NK-92 (cell line): ENCODE data around the gene RASSF7.
A peak's percentile ranks its signal among the peaks of the same experiment; 100 is the strongest.

Experiments used
- DNase-seq: peaks from one replicate; lab custom pipeline; 2025; ENCODE audit not compliant: unreplicated experiment; lab: John Stamatoyannopoulos, UW

RASSF7 gene

GRCh38 chr11:607020-607780 is 46.4 kb downstream of the RASSF7 start:
- DNase-seq = no peak

- no peak for DNase-seq
Observed at GRCh38 chr11:607971-608659, 47.3 kb downstream of the RASSF7 start.

GRCh38 chr11:608791-609251 is 48.1 kb downstream of the RASSF7 start:
- DNase-seq = no peak

GRCh38 chr11:609341-609811 is 48.6 kb downstream of the RASSF7 start:
- DNase-seq = no peak

- DNase-seq = no peak
Observed at GRCh38 chr11:610146-610801, 49.5 kb downstream of the RASSF7 start.

- no peak for DNase-seq
Observed at GRCh38 chr11:611001-611996, 50.5 kb downstream of the RASSF7 start.

GRCh38 chr11:612201-612960 is 51.6 kb downstream of the RASSF7 start:
- DNase-seq = no peak

- no peak for DNase-seq
Observed at GRCh38 chr11:612961-613300, 52.2 kb downstream of the RASSF7 start.

GRCh38 chr11:613369-613968 is 52.7 kb downstream of the RASSF7 start:
- peak; percentile 42 for DNase-seq
